SK-N-SH (cell line): ENCODE data around the gene MSH5. TPM values are rescaled to one million over a fixed set of nuclear protein-coding genes. Genes with fewer than 3 reads are reported as not detected.

Source experiments
- CTCF ChIA-PET: fragments of 300-600, 350-600 bp; formaldehyde crosslinking; extraction: SDS; loops from one replicate; lab custom pipeline; 2021; lab: Yijun Ruan, JAX
- POLR2A ChIA-PET: fragments of 350-600 bp; sonication (Branson Sonifier 250); formaldehyde crosslinking; extraction: SDS; loops from one replicate; lab custom pipeline; 2020; ENCODE audit warnings: antibody characterized with exemption, inconsistent platforms; lab: Yijun Ruan, JAX
- DNase-seq: peaks from one replicate; pipeline ENCODE4 v3.0.0; 2012
- H2AFZ ChIP-seq: fragments of 200-600 bp; sonication (generic); 2 replicates; pipeline ENCODE4 v1.8.1; 2016; ENCODE audit warnings: antibody characterized with exemption, mild to moderate bottlenecking, low read depth
- H3F3A ChIP-seq: fragments of 200-600 bp; sonication (generic); replicated peaks from 2 replicates; pipeline ENCODE3; 2016; ENCODE audit warnings: antibody characterized with exemption, mild to moderate bottlenecking; ENCODE audit not compliant: insufficient read depth
- H3K27ac ChIP-seq, 2 experiments: fragments of 200-500 bp in 1 of 2; fragments of 200-600 bp in 1 of 2; sonication (Bioruptor generic) in 1 of 2; sonication (generic), shearing (Covaris generic) in 1 of 2; 2 replicates each; pipeline versions ENCODE4 v1.5.1 to v1.6.1; 2014 to 2016; ENCODE audit warnings: low read depth in 2 of 2, inconsistent platforms in 1 of 2, low read length in 1 of 2, mild to moderate bottlenecking in 1 of 2, mixed read lengths in 1 of 2
- H3K27me3 ChIP-seq: fragments of 200-600 bp; sonication (generic), shearing (Covaris generic); 2 replicates; pipeline ENCODE4 v1.6.1; 2016; ENCODE audit warnings: mixed run types; ENCODE audit not compliant: insufficient read depth
- H3K36me3 ChIP-seq, 2 experiments: fragments of 200-500 bp in 1 of 2; fragments of 200-600 bp in 1 of 2; sonication (Bioruptor generic) in 1 of 2; sonication (generic) in 1 of 2; replicated peaks in 1 of 2; 2 replicates each; pipeline versions ENCODE3 to v1.5.1; 2014 to 2016; ENCODE audit warnings: low read length in 1 of 2, mild to moderate bottlenecking in 1 of 2; ENCODE audit not compliant: insufficient read depth in 2 of 2, control insufficient read depth in 1 of 2
- H3K4me1 ChIP-seq, 2 experiments: fragments of 200-500 bp in 1 of 2; fragments of 200-600 bp in 1 of 2; sonication (Bioruptor generic) in 1 of 2; sonication (generic), shearing (Covaris generic) in 1 of 2; 2 replicates each; pipeline versions ENCODE4 v1.5.1 to v1.6.1; 2014 to 2016; ENCODE audit warnings: low read depth in 1 of 2, low read length in 1 of 2, mixed run types in 1 of 2; ENCODE audit not compliant: insufficient read depth in 2 of 2, control insufficient read depth in 1 of 2
- H3K4me2 ChIP-seq: fragments of 200-600 bp; sonication (generic), shearing (Covaris generic); 2 replicates; pipeline ENCODE4 v1.6.1; 2017; ENCODE audit warnings: mixed run types
- H3K4me3 ChIP-seq, 2 experiments: fragments of 200-500 bp in 1 of 2; fragments of 200-600 bp in 1 of 2; sonication (Bioruptor generic) in 1 of 2; sonication (generic), shearing (Covaris generic) in 1 of 2; 2 replicates each; pipeline versions ENCODE4 v1.5.1 to v1.8.1; 2014 to 2016; ENCODE audit warnings: low read depth in 2 of 2, inconsistent platforms in 1 of 2, low read length in 1 of 2, mild to moderate bottlenecking in 1 of 2, mixed read lengths in 1 of 2, moderate library complexity in 1 of 2
- H3K79me2 ChIP-seq: fragments of 200-600 bp; sonication (generic); 2 replicates; pipeline ENCODE4 v1.8.1; 2017; ENCODE audit warnings: mild to moderate bottlenecking; ENCODE audit not compliant: insufficient read depth
- H3K9ac ChIP-seq: fragments of 200-600 bp; sonication (generic); 2 replicates; pipeline ENCODE4 v1.6.1; 2017; ENCODE audit warnings: mixed run types
- H3K9me2 ChIP-seq: fragments of 200-600 bp; sonication (generic); 2 replicates; pipeline ENCODE4 v1.6.1; 2017; ENCODE audit warnings: mixed run types
- H3K9me3 ChIP-seq: fragments of 200-600 bp; sonication (generic); 2 replicates; pipeline ENCODE4 v1.6.1; 2017; ENCODE audit warnings: mixed run types, mild to moderate bottlenecking, moderate library complexity
- H4K20me1 ChIP-seq: fragments of 200-600 bp; sonication (generic); 2 replicates; pipeline ENCODE4 v1.6.1; 2017; ENCODE audit warnings: mild to moderate bottlenecking, mixed run types; ENCODE audit not compliant: insufficient read depth
- ELF1 ChIP-seq: IDR thresholded peaks from 2 replicates; pipeline ENCODE4 v1.4.0; 2012
- EZH2phosphoT487 ChIP-seq: fragments of 200-600 bp; sonication (generic); IDR thresholded peaks from 2 replicates; pipeline ENCODE4 v1.6.1; 2017; ENCODE audit warnings: low read depth, mixed run types, mild to moderate bottlenecking, antibody characterized with exemption, moderate library complexity, borderline replicate concordance
- FOSL2 ChIP-seq: IDR thresholded peaks from 2 replicates; pipeline ENCODE4 v1.4.0; 2012; ENCODE audit warnings: low read depth, mild to moderate bottlenecking, moderate library complexity, borderline replicate concordance
- FOXM1 ChIP-seq: IDR thresholded peaks from 2 replicates; pipeline ENCODE4 v1.4.0; 2012; ENCODE audit warnings: low read depth, mild to moderate bottlenecking
- GABPA ChIP-seq: IDR thresholded peaks from 2 replicates; pipeline ENCODE4 v1.4.0; 2012; ENCODE audit warnings: low read depth, mild to moderate bottlenecking
- GATA2 ChIP-seq: sonication (generic); formaldehyde crosslinking; IDR thresholded peaks from 2 replicates; pipeline ENCODE4 v1.5.0; 2020; ENCODE audit warnings: mild to moderate bottlenecking, missing genetic modification reagents
- JUND ChIP-seq: IDR thresholded peaks from 2 replicates; pipeline ENCODE4 v1.4.0; 2012
- MEF2A ChIP-seq: IDR thresholded peaks from 2 replicates; pipeline ENCODE4 v1.4.0; 2012; ENCODE audit warnings: low read depth, borderline replicate concordance
- MXI1 ChIP-seq: IDR thresholded peaks from 2 replicates; pipeline ENCODE4 v1.6.1; 2012; ENCODE audit warnings: mild to moderate bottlenecking, low read depth, low read length, improper control_type of control experiment
- NFIC ChIP-seq: IDR thresholded peaks from 2 replicates; pipeline ENCODE4 v1.4.0; 2012; ENCODE audit warnings: borderline replicate concordance
- NRF1 ChIP-seq: IDR thresholded peaks from 2 replicates; pipeline ENCODE4 v1.6.1; 2012; ENCODE audit warnings: low read depth, mild to moderate bottlenecking, low read length
- PBX3 ChIP-seq: IDR thresholded peaks from 2 replicates; pipeline ENCODE4; 2012
- RAD21 ChIP-seq: IDR thresholded peaks from 2 replicates; pipeline ENCODE4 v1.6.1; 2012; ENCODE audit warnings: mild to moderate bottlenecking, low read length
- RFX5 ChIP-seq: IDR thresholded peaks from 2 replicates; pipeline ENCODE4 v1.6.1; 2012; ENCODE audit warnings: mild to moderate bottlenecking, improper control_type of control experiment, low read length
- RXRA ChIP-seq: IDR thresholded peaks from 2 replicates; pipeline ENCODE4 v1.4.0; 2012; ENCODE audit warnings: low read depth, mild to moderate bottlenecking, borderline replicate concordance
- TAF1 ChIP-seq: IDR thresholded peaks from 2 replicates; pipeline ENCODE4 v1.6.1; 2012; ENCODE audit warnings: low read depth, mild to moderate bottlenecking, low read length, moderate library complexity, borderline replicate concordance
- TEAD4 ChIP-seq: IDR thresholded peaks from 2 replicates; pipeline ENCODE4 v1.4.0; 2012; ENCODE audit warnings: mild to moderate bottlenecking, borderline replicate concordance; ENCODE audit not compliant: insufficient read depth
- USF1 ChIP-seq: IDR thresholded peaks from 2 replicates; pipeline ENCODE4 v1.4.0; 2012; ENCODE audit warnings: low read depth, borderline replicate concordance
- YY1 ChIP-seq: IDR thresholded peaks from 2 replicates; pipeline ENCODE4 v1.4.0; 2012; ENCODE audit warnings: low read depth, mild to moderate bottlenecking
- WGBS: methylation state at CpG from one replicate; pipeline ENCODE4 v1.1.6; 2017; ENCODE audit warnings: low lambda C conversion rate; 5-methylcytosine and 5-hydroxymethylcytosine counted together
- polyA plus RNA-seq, 3 experiments: library from polyadenylated mRNA; depleted of rRNA; stranded (reverse); fragments of >200 nt; gene quantifications; 2 replicates each; pipeline ENCODE4 v1.2.3, GENCODE V29; 2012

MSH5 gene
- polyA plus RNA-seq, 1 of the 3 experiments (the other 2 are of a cell fraction), result 16.0 TPM

GRCh38 chr6:31725502-31726350 is 14.1 kb upstream of the MSH5 start (continued):
- TF ChIP-seq PBX3 (no peak), MEF2A (no peak), JUND (no peak)

GRCh38 chr6:31727034-31727716 is 12.6 kb upstream of the MSH5 start:
- 94% methylated on average over 6 of the region's 7 CpGs for WGBS
- no peaks in the 10 kb centered on the region for H3K9me2 ChIP-seq

GRCh38 chr6:31727717-31728671 is 11.8 kb upstream of the MSH5 start:
- peaks cover 12% of the 10 kb centered on the region; the same call in 1 of the 2 replicates for H4K20me1 ChIP-seq
- ChIA-PET CTCF (interaction anchor here (0.7 to 7.3 kb wide), 12 partner anchors 12 to 135 kb away, joined by 3 to 45 read pairs (median 6); partner anchors contain the start of genes LSM2, MSH5, NEU1 and VARS1), POLR2A (interaction anchor here (0.6 kb wide), 1 partner anchor 81 kb away, joined by 4 read pairs; no protein-coding TSS in a partner anchor)
- H3K4me2 ChIP-seq, result peak overlapping the region; percentile 98
- no peaks in the 10 kb centered on the region for H3K9me3 ChIP-seq
- H3K4me3 ChIP-seq, result peak overlapping the region; percentile 90 to 93; a peak in 3 of 4 replicates
- peaks cover 43 to 46% of the 10 kb centered on the region in 2 experiments for H3K36me3 ChIP-seq
- H3K9ac ChIP-seq, result peak overlapping the region; percentile 98; the same call in 1 of the 2 replicates
- WGBS, result 95% methylated on average over 29 of the region's 41 CpGs
- H3K27ac ChIP-seq, result no peak overlapping the region
- H3F3A ChIP-seq, result peaks cover 35% of the 10 kb centered on the region
- H3K79me2 ChIP-seq, result peaks cover 30% of the 10 kb centered on the region; the same call in 1 of the 2 replicates
- no peak overlapping the region for H2AFZ ChIP-seq
- H3K4me1 ChIP-seq, result peaks cover 13 to 14% of the 10 kb centered on the region in 2 experiments; a peak in 1 of 4 replicates
- H3K27me3 ChIP-seq, result no peaks in the 10 kb centered on the region
- no peak for DNase-seq
- H3K9me2 ChIP-seq, result no peaks in the 10 kb centered on the region
- TF ChIP-seq GATA2 (CRISPR knock-in tag), result no peak
- TF ChIP-seq TEAD4, result no peak
- TF ChIP-seq FOSL2, result no peak
- no peak for TF ChIP-seq RFX5
- TF ChIP-seq RXRA, result no peak
- TF ChIP-seq NRF1, result no peak
- TF ChIP-seq ELF1, result no peak
- TF ChIP-seq FOXM1, result no peak
- no peak for TF ChIP-seq EZH2phosphoT487
- no peak for TF ChIP-seq JUND
- TF ChIP-seq YY1, result no peak
- no peak for TF ChIP-seq USF1
- no peak for TF ChIP-seq PBX3
- TF ChIP-seq RAD21, result no peak

More at GRCh38 chr6:31727034-31727716, 12.6 kb upstream of the MSH5 start:
- Histone ChIP-seq H3K79me2 (peaks cover 22% of the 10 kb centered on the region; the same call in 1 of the 2 replicates), H2AFZ (no peak overlapping the region), H3K4me2 (no peak overlapping the region), H3K36me3 (peaks cover 37 to 39% of the 10 kb centered on the region in 2 experiments), H3K9me3 (no peaks in the 10 kb centered on the region), H3K27ac (no peak overlapping the region), H4K20me1 (peaks cover 9% of the 10 kb centered on the region; the same call in 1 of the 2 replicates), H3F3A (peaks cover 27% of the 10 kb centered on the region), H3K4me1 (peaks cover 13 to 14% of the 10 kb centered on the region in 2 experiments; a peak in 1 of 4 replicates), H3K9ac (no peak overlapping the region), H3K4me3 (no peak overlapping the region), H3K27me3 (no peaks in the 10 kb centered on the region)
- DNase-seq, result no peak
- ChIA-PET CTCF (interaction anchor here (1.5 to 7.3 kb wide), 4 partner anchors 13 to 103 kb away, joined by 6 to 45 read pairs (median 24); partner anchors contain the start of gene MSH5), POLR2A (no interaction called here)
- no peak for TF ChIP-seq EZH2phosphoT487
- no peak for TF ChIP-seq TAF1
- no peak for TF ChIP-seq MXI1
- TF ChIP-seq RFX5, result no peak
- no peak for TF ChIP-seq GABPA
- no peak for TF ChIP-seq NFIC
